Muscle of leg (tissue), 9 donors: ENCODE results near the gene OR5AL1. TPM values are rescaled to one million over a fixed set of nuclear protein-coding genes. Genes with fewer than 3 reads are reported as not detected.

ENCODE experiments used
- polyA plus RNA-seq, 8 donors: library from polyadenylated mRNA; unstranded; fragments of 120-200 nt; gene quantifications; one replicate each; pipeline versions ENCODE4 v1.2.1 to v1.2.3, GENCODE V29; 2013; ENCODE audit warnings: inconsistent platforms in 1 of 8, low replicate concordance in 1 of 8; ENCODE audit not compliant: insufficient read length in 8 of 8, insufficient read depth in 1 of 8
- total RNA-seq: library from RNA; stranded (reverse); fragments of 120-200 nt; gene quantifications from one replicate; pipeline ENCODE4 v1.2.4, GENCODE V29; 2013

The OR5AL1 gene
- total and polyA plus RNA-seq, 9 donors, result not detected

Other genes starting within 250 kb of the OR5AL1 start
- not detected for gene OR5J2, start 236.1 kb upstream of the OR5AL1 start, total RNA-seq
- not detected for gene OR5J2, start 236.1 kb upstream of the OR5AL1 start, polyA plus RNA-seq
- gene OR5T2, start 178.4 kb upstream of the OR5AL1 start, total RNA-seq, result not detected
- gene OR5T2, start 178.4 kb upstream of the OR5AL1 start, polyA plus RNA-seq, result not detected
- gene OR5T3, start 160.4 kb upstream of the OR5AL1 start, total RNA-seq, result not detected
- not detected for gene OR5T3, start 160.4 kb upstream of the OR5AL1 start, polyA plus RNA-seq
- gene OR5T1, start 138.5 kb upstream of the OR5AL1 start, total RNA-seq, result not detected
- gene OR5T1, start 138.5 kb upstream of the OR5AL1 start, polyA plus RNA-seq, result not detected
- gene OR8H1, start 120.4 kb upstream of the OR5AL1 start, total RNA-seq, result not detected
- gene OR8H1, start 120.4 kb upstream of the OR5AL1 start, polyA plus RNA-seq, result under 1 TPM in 1 of 8 donors, not detected in 7; 0.12 TPM
- gene OR8K3, start 97.6 kb upstream of the OR5AL1 start, total RNA-seq, result not detected
- gene OR8K3, start 97.6 kb upstream of the OR5AL1 start, polyA plus RNA-seq, result not detected
- not detected for gene OR8K1, start 66.7 kb upstream of the OR5AL1 start, total RNA-seq
- not detected for gene OR8K1, start 66.7 kb upstream of the OR5AL1 start, polyA plus RNA-seq
- not detected for gene OR8J1, start 58.4 kb upstream of the OR5AL1 start, total RNA-seq
- gene OR8J1, start 58.4 kb upstream of the OR5AL1 start, polyA plus RNA-seq, result not detected
- not detected for gene OR8U1, start 37.1 kb upstream of the OR5AL1 start, total RNA-seq
- not detected for gene OR8U1, start 37.1 kb upstream of the OR5AL1 start, polyA plus RNA-seq
- not detected for gene OR5M3, start 60.7 kb downstream of the OR5AL1 start, total RNA-seq
- not detected for gene OR5M3, start 60.7 kb downstream of the OR5AL1 start, polyA plus RNA-seq
- gene OR5M8, start 78.7 kb downstream of the OR5AL1 start, total RNA-seq, result not detected
- gene OR5M8, start 78.7 kb downstream of the OR5AL1 start, polyA plus RNA-seq, result not detected
- gene OR5M11, start 130.6 kb downstream of the OR5AL1 start, total RNA-seq, result not detected
- gene OR5M11, start 130.6 kb downstream of the OR5AL1 start, polyA plus RNA-seq, result not detected
- gene OR5M10, start 165.0 kb downstream of the OR5AL1 start, total RNA-seq, result not detected
- gene OR5M10, start 165.0 kb downstream of the OR5AL1 start, polyA plus RNA-seq, result not detected
- gene OR5M1, start 202.2 kb downstream of the OR5AL1 start, total RNA-seq, result not detected
- not detected for gene OR5M1, start 202.2 kb downstream of the OR5AL1 start, polyA plus RNA-seq
- gene OR5AP2, start 229.7 kb downstream of the OR5AL1 start, total RNA-seq, result not detected
- not detected for gene OR5AP2, start 229.7 kb downstream of the OR5AL1 start, polyA plus RNA-seq